H1 (cell line): Measurements from ENCODE around the gene GBF1. TPM values are rescaled to one million over a fixed set of nuclear protein-coding genes. Genes with fewer than 3 reads are reported as not detected.

Experiments
- BACH1 ChIP-seq: IDR thresholded peaks from 2 replicates; pipeline ENCODE4 v1.6.1; 2012; ENCODE audit warnings: low read length, improper control_type of control experiment
- BRCA1 ChIP-seq: IDR thresholded peaks from 2 replicates; pipeline ENCODE4 v1.6.1; 2012; ENCODE audit warnings: low read depth, low read length, improper control_type of control experiment
- CBX5 ChIP-seq: fragments of 300-800, 300-1000 bp; sonication (generic); IDR thresholded peaks from 2 replicates; pipeline ENCODE4 v1.7.1; 2016; ENCODE audit warnings: antibody characterized with exemption, low read length, low read depth
- EGR1 ChIP-seq: IDR thresholded peaks from 2 replicates; pipeline ENCODE4 v1.6.1; 2011; ENCODE audit warnings: low read depth, low read length, borderline replicate concordance
- RFX5 ChIP-seq: IDR thresholded peaks from 2 replicates; pipeline ENCODE4 v1.6.1; 2011; ENCODE audit warnings: low read depth, low read length, improper control_type of control experiment, borderline replicate concordance
- SIRT6 ChIP-seq: IDR thresholded peaks from one replicate; pipeline ENCODE4 v1.7.1; 2012; ENCODE audit warnings: low read length, inconsistent platforms
- SP2 ChIP-seq: IDR thresholded peaks from 2 replicates; pipeline ENCODE4 v1.6.1; 2012; ENCODE audit warnings: mild to moderate bottlenecking, low read length, inconsistent platforms
- TAF1 ChIP-seq: IDR thresholded peaks from 2 replicates; pipeline ENCODE4 v1.6.1; 2011; ENCODE audit warnings: mild to moderate bottlenecking, low read depth, low read length
- ZNF274 ChIP-seq: IDR thresholded peaks from 2 replicates; pipeline ENCODE4 v1.7.0; 2012; ENCODE audit warnings: low read length, borderline replicate concordance; ENCODE audit errors: extremely low read depth
- polyA plus RNA-seq, 7 experiments: library from polyadenylated mRNA; depleted of rRNA in 3 of 7; stranded (reverse) in 5 of 7; unstranded in 2 of 7; fragments of >200 nt in 5 of 7; fragments of 200-250 nt in 2 of 7; gene quantifications; 1 replicate in 5 of 7; 2 replicates in 1 of 7; 4 replicates in 1 of 7; pipeline versions ENCODE4 v1.2.1 to v1.2.3, GENCODE V29; 2011 to 2013; ENCODE audit warnings: missing spikeins in 2 of 7, mixed read lengths in 2 of 7
- total RNA-seq: library from RNA; stranded (reverse); fragmentation: NEBNext Ultra II Directional; extraction: Animal tissue kit (Norgen Biotek cat#: 25700); gene quantifications from 2 replicates; pipeline ENCODE4 v1.2.1, GENCODE V29; 2021
- TF ChIP-seq, protein P1 (sequence below): fragments of 300-600 bp; sonication (generic); IDR thresholded peaks from 2 replicates; pipeline ENCODE4 v1.7.1; 2012; ENCODE audit warnings: low read length, moderate library complexity, mild to moderate bottlenecking, inconsistent platforms; ENCODE audit not compliant: insufficient replicate concordance
- TF ChIP-seq, protein P2 (sequence below): IDR thresholded peaks from 2 replicates; pipeline ENCODE4 v1.6.1; 2012; ENCODE audit warnings: inconsistent platforms

GBF1 gene
- total and polyA plus RNA-seq, 2 of the 8 experiments (the other 6 are each of a cell fraction or from before 2014, with no cell fraction given) = 11.0 to 25.5 TPM

DNA sequence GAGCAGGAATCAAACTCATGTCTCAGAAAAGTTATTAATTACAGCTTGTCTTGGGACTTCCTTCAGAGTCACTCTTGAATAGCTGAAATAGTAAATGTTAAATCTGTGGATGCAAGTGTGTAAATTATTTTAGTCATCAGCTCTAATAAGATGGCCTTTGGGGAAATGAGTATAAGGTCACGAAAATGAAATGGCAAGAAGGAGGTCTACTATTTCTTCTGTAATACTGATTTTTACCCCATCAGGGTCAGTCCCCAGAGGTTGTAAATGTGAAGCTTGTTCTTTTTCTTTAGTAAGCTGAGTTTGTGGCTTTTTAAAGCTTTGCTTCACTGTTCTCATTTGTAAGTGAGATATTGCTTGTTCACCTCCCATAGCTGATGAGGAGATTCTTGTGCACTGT lies 63.9 kb downstream of the GBF1 start (continued):
- TF ChIP-seq, protein P1, sequence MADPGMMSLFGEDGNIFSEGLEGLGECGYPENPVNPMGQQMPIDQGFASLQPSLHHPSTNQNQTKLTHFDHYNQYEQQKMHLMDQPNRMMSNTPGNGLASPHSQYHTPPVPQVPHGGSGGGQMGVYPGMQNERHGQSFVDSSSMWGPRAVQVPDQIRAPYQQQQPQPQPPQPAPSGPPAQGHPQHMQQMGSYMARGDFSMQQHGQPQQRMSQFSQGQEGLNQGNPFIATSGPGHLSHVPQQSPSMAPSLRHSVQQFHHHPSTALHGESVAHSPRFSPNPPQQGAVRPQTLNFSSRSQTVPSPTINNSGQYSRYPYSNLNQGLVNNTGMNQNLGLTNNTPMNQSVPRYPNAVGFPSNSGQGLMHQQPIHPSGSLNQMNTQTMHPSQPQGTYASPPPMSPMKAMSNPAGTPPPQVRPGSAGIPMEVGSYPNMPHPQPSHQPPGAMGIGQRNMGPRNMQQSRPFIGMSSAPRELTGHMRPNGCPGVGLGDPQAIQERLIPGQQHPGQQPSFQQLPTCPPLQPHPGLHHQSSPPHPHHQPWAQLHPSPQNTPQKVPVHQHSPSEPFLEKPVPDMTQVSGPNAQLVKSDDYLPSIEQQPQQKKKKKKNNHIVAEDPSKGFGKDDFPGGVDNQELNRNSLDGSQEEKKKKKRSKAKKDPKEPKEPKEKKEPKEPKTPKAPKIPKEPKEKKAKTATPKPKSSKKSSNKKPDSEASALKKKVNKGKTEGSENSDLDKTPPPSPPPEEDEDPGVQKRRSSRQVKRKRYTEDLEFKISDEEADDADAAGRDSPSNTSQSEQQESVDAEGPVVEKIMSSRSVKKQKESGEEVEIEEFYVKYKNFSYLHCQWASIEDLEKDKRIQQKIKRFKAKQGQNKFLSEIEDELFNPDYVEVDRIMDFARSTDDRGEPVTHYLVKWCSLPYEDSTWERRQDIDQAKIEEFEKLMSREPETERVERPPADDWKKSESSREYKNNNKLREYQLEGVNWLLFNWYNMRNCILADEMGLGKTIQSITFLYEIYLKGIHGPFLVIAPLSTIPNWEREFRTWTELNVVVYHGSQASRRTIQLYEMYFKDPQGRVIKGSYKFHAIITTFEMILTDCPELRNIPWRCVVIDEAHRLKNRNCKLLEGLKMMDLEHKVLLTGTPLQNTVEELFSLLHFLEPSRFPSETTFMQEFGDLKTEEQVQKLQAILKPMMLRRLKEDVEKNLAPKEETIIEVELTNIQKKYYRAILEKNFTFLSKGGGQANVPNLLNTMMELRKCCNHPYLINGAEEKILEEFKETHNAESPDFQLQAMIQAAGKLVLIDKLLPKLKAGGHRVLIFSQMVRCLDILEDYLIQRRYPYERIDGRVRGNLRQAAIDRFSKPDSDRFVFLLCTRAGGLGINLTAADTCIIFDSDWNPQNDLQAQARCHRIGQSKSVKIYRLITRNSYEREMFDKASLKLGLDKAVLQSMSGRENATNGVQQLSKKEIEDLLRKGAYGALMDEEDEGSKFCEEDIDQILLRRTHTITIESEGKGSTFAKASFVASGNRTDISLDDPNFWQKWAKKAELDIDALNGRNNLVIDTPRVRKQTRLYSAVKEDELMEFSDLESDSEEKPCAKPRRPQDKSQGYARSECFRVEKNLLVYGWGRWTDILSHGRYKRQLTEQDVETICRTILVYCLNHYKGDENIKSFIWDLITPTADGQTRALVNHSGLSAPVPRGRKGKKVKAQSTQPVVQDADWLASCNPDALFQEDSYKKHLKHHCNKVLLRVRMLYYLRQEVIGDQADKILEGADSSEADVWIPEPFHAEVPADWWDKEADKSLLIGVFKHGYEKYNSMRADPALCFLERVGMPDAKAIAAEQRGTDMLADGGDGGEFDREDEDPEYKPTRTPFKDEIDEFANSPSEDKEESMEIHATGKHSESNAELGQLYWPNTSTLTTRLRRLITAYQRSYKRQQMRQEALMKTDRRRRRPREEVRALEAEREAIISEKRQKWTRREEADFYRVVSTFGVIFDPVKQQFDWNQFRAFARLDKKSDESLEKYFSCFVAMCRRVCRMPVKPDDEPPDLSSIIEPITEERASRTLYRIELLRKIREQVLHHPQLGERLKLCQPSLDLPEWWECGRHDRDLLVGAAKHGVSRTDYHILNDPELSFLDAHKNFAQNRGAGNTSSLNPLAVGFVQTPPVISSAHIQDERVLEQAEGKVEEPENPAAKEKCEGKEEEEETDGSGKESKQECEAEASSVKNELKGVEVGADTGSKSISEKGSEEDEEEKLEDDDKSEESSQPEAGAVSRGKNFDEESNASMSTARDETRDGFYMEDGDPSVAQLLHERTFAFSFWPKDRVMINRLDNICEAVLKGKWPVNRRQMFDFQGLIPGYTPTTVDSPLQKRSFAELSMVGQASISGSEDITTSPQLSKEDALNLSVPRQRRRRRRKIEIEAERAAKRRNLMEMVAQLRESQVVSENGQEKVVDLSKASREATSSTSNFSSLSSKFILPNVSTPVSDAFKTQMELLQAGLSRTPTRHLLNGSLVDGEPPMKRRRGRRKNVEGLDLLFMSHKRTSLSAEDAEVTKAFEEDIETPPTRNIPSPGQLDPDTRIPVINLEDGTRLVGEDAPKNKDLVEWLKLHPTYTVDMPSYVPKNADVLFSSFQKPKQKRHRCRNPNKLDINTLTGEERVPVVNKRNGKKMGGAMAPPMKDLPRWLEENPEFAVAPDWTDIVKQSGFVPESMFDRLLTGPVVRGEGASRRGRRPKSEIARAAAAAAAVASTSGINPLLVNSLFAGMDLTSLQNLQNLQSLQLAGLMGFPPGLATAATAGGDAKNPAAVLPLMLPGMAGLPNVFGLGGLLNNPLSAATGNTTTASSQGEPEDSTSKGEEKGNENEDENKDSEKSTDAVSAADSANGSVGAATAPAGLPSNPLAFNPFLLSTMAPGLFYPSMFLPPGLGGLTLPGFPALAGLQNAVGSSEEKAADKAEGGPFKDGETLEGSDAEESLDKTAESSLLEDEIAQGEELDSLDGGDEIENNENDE = no peak
- TF ChIP-seq, protein P2, sequence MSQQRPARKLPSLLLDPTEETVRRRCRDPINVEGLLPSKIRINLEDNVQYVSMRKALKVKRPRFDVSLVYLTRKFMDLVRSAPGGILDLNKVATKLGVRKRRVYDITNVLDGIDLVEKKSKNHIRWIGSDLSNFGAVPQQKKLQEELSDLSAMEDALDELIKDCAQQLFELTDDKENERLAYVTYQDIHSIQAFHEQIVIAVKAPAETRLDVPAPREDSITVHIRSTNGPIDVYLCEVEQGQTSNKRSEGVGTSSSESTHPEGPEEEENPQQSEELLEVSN = no peak
- TF ChIP-seq EGR1 (no peak), ZNF274 (no peak), SP2 (no peak), CBX5 (no peak), SIRT6 (no peak), RFX5 (no peak), BRCA1 (no peak), TAF1 (no peak), BACH1 (no peak)
